HG03432 (cell line): ENCODE results near the gene PXYLP1.

Experiments used
- ATAC-seq: cut with Tn5 transposase; IDR thresholded peaks from one replicate; pipeline ENCODE4 v1.9.1; 2021; ENCODE audit warnings: mild to moderate bottlenecking, moderate library complexity; ENCODE audit not compliant: unreplicated experiment

PXYLP1 gene

DNA sequence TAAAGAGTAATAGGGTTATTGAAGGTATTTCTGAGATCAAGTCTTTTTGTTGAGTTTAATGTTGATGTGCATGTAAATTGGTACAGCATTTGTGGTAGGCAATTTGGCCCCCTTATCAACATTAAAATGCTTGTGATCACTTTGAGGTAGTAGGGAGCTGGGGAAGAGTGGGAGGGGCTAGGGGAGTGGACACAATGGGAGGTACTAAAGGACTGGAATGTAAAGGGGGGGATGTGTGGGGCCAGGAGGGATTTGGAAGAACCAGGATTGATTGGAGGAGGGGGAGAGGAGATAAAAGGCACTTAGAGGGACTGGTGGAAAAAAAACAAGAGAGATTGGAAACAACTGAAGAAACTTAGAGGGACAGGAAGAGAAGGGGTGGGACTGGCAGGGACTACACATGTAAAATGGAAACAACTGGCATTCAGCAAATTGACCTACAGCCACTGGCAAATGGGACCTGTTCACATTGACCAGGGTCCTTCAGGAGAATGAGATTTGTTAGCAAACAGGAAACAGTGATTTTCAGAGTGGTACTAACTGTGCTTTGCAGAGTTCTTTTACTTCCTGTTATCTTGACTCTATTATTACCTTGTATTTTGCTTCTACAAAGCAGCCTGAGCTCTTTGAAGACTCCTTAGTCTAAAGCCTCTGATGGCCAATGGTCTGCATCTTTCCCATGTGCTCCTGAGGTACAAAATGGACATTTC is 88.9 kb downstream of the PXYLP1 start:
- ATAC-seq: no peak

DNA sequence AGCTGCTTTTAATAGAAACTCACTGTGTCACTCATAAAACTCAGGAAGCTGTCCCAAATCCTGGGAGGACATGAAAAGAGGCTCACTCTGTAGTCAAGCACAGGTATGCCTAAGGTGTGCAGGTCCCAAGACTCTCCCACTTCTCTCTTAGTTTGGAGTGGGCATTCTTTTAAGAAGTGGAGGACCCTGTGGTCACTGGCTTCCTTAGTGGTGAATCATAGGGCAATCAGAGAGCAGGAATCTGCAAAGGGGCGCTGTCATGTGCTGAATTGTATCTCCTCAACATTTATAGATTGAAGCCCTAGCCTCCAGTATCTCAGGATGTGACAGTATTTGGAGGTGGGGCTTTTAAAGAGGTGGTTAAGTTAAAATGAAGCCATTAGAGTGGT is 89.5 kb downstream of the PXYLP1 start:
- ATAC-seq: no peak

DNA sequence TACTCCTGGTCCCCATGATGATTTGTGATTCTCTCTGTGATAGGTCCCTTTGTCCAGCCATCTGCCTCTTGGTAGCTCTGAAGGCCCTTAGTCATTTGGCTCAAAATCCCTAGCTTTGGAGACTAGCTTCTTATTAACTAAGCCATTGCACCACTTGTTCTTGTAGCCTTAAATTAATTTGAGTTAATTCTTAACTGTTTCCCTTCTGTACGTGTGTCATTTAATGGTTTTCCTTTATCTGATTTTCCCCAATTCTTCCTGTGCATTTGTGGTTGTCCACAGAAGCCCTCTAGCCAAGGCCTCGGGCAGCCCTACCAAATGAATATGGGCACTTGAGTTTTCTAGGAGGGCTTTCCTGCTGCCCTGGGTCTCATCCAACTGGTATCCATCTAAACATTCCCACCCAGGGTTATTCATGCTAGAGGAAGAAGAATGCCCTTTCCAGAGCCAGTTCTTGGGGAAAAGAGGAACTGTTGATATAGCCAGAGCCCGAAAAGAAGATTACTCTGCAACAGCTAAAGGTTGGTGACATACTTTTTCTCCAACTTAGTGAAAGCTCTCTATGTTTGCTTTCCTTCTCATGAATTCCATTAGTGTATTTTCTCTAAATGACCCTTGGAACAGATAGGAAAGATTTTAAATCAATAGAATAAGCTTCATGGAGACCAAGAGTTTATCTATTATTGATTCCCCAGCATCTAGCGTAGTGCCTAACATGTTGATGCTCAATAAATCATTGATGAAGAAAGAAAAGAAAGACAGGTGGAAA is 92.5 kb downstream of the PXYLP1 start:
- no peak for ATAC-seq

GRCh38 chr3:141326123-141326522 is 94.5 kb downstream of the PXYLP1 start:
- ATAC-seq: no peak

- no peak for ATAC-seq
These were observed 95.0 kb downstream of the PXYLP1 start for GRCh38 chr3:141326626-141327025.

DNA sequence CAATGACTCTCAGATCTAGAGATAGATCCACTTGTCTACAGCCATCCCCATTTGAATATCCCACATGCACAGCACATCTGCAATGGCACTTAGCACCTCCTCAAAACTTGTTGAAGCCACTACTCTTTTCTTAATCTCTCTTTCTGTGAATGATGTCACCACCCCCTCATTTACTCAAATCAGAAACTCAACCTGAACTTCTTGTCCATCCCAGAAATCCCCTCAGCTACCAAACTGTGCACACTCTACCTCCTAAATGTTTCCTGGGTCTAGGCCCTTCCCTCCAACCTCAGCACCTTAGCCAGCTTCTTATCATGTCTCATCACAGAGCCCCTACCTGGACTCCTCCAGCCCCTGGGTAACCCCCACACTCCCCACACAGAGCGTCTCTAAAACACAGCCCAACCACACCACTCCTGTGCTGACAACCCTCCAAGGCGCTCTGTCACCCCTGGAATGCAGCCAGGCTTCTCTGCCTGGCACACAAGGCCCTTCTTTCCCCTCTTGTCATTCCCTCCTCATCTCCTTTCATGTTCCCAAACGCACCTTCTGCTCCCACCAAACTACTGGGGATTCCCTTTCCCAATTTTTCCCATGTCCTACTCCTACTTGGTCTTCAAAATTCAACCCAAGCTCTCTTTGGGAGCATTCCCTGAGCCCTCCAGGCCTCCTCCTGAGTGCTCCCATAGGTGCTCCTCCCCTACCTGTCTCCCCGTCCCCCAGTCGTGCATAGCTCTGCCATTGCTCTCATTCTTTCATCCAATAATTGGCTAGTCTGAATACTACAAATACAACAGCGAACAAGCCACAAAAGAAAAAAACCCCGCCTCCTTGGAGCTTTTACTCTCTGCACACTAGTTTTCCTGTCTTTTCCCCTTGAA is 96.9 kb downstream of the PXYLP1 start:
- peak; percentile 56 for ATAC-seq

DNA sequence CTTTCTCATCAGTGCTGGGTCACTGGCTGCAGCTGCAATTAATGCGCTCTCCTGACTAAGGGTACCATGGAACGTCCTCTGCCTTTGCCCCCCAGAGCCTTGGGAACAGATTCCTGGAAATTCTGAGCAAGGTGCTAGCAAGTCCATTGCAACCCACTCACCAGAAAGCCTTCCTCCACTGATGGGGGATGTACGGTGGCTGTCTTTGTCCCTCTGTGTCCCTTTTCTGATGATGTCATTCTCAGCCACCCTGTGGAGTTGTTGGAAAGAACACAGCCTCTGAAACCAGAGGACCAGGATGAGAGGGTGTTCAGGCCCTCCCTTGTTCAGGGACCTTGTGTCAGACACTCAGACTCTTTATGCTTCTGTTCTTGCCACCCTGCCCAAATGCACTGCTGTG is 98.6 kb downstream of the PXYLP1 start:
- ATAC-seq: no peak

- no peak for ATAC-seq
These were observed 99.2 kb downstream of the PXYLP1 start for GRCh38 chr3:141330718-141331376.

GRCh38 chr3:141331377-141332318 is 100.0 kb downstream of the PXYLP1 start:
- peak; percentile 45 for ATAC-seq

GRCh38 chr3:141332416-141332815 is 100.8 kb downstream of the PXYLP1 start:
- ATAC-seq: no peak

DNA sequence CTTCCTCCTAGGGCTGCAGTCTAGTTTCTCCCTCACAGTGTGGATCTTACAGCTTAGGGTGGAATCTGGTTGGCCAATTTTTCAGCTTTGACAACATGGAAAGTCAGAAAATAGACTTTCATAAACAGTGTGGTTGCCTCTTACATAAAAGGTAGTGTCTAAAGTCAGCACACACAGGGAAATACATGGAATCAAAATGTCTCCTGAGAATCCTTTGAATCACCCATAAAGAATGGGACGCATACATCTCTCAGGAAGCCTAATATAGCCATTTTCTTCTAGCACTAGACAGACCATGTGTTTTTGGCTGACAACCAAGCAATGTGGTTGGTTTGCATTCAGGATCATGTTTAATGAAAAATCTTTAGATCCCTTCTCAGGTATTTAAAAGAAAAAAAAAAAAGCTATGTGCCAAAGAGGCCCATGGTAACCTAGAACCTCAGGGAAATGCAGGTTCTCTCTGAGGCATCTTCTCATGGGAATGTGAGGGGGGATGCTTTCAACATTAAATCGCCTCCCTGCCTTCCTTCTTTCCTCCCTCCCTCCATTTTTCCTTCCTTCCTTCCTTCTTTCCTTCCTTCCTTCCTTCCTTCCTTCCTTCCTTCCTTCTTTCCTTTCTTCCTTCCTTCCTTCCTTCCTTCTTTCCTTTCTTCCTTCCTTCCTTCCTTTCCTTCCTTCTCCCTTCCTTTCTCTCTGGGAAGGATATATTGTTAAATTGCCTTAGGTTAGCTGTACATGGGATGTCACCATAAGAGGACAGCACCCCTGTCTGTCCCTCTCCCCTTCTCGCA is 102.4 kb downstream of the PXYLP1 start:
- no peak for ATAC-seq

DNA sequence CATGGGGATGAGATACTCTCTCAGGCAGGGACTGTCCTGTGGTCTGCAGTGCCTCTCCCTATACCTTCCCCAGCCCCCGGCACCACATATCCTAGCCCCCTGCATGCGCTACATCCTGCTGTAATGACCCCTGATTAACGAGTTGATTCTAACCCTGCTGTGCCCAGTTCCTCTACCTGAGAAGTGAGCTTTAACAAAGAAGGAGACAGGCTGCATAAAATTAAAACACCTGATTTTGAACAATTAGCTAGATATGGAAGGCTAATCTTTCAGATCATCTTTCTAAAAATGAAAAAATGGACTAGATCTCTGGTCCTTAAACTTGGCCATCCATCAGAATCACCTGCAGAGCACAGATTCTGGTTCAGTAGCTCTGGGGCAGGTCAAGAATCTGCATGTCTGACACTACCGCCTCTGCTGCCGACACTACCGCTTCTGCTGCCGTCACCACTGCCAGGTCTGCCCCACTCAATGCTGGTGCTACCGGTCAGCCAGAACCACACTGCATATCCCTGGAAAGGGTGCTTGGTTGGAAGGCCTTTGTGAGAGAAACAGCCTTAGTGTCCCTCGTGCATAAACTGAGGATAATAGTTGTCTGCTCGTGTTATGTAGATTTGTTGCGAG is 103.1 kb downstream of the PXYLP1 start:
- ATAC-seq: no peak

DNA sequence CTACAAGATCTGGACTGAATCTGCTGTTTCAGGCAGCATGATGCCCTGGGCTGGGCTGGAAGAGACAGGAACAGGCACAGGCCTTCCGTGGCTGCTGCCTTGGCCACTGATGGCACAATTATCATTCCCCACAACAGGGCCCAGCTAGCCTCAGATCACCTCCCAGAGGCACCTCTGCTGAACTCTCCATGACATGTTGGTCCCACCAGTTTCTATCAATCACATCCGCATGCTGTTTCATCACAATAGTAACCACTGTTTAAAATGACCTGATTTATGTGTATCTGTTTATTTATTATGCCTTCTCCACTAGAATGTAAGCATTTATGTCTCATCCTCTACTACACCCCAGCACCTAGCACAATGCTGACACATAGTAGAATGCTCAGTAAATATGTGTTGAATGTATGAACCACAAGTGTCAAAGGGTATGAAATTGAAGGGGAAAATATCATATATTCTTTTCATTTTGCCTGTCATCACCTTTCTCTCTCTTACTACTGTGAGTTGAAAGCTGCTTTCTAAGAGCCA is 104.0 kb downstream of the PXYLP1 start:
- no peak for ATAC-seq

DNA sequence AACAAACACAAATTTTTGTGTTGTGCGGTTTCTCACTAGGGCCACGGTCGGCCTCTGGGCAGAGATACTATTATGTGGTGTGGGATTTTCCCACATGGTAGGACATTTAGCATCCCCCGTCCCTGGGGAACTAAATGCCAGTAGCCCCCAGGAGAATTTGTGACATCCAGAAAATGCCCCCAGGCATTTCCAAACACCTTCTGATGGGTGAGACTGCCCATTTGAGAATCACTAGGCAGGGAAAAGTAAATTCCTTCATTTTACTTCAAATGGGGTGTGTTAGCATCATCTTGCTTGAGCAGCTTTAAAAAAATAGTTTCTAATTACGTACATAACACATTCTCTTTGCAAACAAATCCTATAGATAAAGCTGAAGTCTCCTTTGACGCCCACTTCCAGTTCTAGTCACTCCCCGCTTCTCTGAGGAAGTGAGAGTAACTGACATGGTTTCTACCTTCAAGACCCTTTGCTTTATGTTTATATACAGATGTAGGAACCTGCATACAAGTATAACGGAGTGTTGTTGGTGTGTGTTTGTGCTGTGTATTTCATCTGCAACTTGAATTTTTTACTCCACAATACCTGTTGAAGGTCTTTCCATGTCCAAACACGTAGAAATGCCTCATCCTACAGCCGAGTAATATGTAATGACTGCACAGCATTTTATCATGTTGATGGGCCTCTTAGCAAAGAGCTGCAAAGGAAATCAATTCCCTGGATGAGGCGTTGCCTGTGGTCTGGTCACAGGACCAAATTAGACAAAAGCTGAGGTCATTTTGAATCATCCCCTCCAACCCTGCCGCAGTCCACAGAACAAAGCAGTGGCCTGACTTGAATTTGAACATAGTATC is 105.3 kb downstream of the PXYLP1 start:
- peak; percentile 90 for ATAC-seq

GRCh38 chr3:141337523-141337854 is 105.9 kb downstream of the PXYLP1 start:
- no peak for ATAC-seq

DNA sequence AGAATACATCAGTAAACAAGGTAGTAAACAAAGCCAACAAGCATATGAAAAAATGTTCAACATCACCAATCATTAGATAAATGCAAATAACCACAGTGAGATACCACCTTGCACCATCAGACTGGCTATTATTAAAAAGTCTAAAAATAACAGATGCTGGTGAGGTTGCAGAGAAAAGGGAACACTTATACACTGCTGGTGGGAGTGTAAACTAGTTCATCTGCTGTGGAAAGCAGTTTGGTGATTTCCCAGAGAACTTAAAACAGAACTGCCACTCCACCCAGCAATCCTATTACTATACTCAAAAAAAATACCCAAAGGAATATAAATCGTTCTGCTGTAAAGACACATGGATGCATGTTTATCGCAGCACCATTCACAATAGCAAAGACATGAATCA is 106.4 kb downstream of the PXYLP1 start:
- ATAC-seq: no peak

DNA sequence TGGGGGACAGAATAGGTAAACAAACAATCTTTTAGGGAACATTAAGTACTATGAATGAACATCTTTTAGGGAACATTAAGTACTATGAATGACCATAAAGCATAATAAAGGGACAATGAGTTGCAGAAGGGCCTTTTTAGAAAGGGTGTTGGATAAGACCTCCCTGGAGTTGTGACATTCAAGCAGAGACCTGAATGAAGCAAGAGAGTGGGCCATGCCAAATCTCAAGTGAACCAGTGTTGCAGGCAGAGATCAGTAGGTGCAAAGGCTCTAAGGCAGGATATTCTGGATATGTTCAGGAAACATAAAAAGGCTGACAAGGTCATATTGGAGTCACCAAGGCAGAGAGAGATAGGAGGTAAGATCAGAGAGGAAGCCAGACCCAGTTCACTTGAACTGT is 107.3 kb downstream of the PXYLP1 start:
- ATAC-seq: no peak

- ATAC-seq: no peak
These were observed 109.9 kb downstream of the PXYLP1 start for GRCh38 chr3:141341536-141341935.
